Measurements from ENCODE around the gene COL17A1. TPM values are rescaled to one million over a fixed set of nuclear protein-coding genes. Genes with fewer than 3 reads are reported as not detected.

Gene COL17A1
- polyA plus RNA-seq, 1 donor (not counting 4 experiments of a cell fraction or from before 2014, with no cell fraction given) = 2,386 TPM

DNA sequence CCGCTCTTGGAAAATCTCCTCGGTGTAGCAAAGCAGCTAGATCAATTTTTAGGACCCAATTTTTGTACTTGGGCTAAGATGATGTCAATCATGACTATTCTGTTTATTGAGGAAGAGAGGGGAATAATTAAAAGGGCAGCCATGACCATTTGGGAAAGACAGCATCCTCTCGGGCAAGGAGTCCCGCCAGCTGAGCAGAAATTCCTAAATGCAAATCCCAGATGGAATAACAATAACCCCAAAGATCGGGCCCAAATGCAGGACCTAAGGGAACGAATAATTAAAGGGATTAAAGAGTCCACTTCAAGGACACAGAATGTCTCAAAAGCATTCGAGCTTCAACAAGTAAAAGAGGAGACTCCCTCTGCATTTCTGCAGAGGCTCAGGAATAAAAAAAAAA lies 18.7 kb downstream of the COL17A1 start:
- DNase-seq (ENCODE audit: low read depth, low spot score) (no peak), FAIRE-seq (no peak)
- Histone ChIP-seq H3K9me3 (ENCODE audit: control insufficient read depth, low read depth, low read length) (no peaks in the 10 kb centered on the region), H3K9me1 (ENCODE audit: control insufficient read depth, extremely low read depth, insufficient read depth, low read length) (no peaks in the 10 kb centered on the region), H3K9ac (ENCODE audit: control insufficient read depth, extremely low read depth, insufficient read depth, low read length) (no peak overlapping the region), H3K4me1 (ENCODE audit: control insufficient read depth, extremely low read depth, insufficient read depth, low read length) (no peaks in the 10 kb centered on the region), H4K20me1 (ENCODE audit: control insufficient read depth, extremely low read depth, insufficient read depth, low read length) (peaks cover 5% of the 10 kb centered on the region), H3K36me3 (ENCODE audit: control insufficient read depth in 2 of 2, extremely low read depth in 1 of 2, insufficient read depth in 2 of 2, low read length in 2 of 2) (peaks cover 60 to 70% of the 10 kb centered on the region in 2 experiments), H2AFZ (ENCODE audit: control insufficient read depth, low read length) (no peak overlapping the region), H3K4me3 (ENCODE audit: control insufficient read depth in 2 of 3, extremely low read depth in 1 of 3, insufficient read depth in 2 of 3, low read depth in 1 of 3, low read length in 3 of 3) (no peak overlapping the region), H3K79me2 (ENCODE audit: control insufficient read depth, insufficient read depth, low read length) (peaks cover 31% of the 10 kb centered on the region), H3K4me2 (ENCODE audit: control insufficient read depth, extremely low read depth, insufficient read depth, low read depth, low read length) (no peak overlapping the region), H3K27me3 (ENCODE audit: control insufficient read depth, extremely low read depth, insufficient read depth, low read length) (no peaks in the 10 kb centered on the region), H3K27ac (ENCODE audit: control insufficient read depth, insufficient read depth, low read length) (no peak overlapping the region)
- dilution Hi-C loops (cut with MboI; ENCODE audit: extremely low pct_ligation_motif_present, low sequenced_read_pairs) = no loop called here
- TF ChIP-seq, protein P1, sequence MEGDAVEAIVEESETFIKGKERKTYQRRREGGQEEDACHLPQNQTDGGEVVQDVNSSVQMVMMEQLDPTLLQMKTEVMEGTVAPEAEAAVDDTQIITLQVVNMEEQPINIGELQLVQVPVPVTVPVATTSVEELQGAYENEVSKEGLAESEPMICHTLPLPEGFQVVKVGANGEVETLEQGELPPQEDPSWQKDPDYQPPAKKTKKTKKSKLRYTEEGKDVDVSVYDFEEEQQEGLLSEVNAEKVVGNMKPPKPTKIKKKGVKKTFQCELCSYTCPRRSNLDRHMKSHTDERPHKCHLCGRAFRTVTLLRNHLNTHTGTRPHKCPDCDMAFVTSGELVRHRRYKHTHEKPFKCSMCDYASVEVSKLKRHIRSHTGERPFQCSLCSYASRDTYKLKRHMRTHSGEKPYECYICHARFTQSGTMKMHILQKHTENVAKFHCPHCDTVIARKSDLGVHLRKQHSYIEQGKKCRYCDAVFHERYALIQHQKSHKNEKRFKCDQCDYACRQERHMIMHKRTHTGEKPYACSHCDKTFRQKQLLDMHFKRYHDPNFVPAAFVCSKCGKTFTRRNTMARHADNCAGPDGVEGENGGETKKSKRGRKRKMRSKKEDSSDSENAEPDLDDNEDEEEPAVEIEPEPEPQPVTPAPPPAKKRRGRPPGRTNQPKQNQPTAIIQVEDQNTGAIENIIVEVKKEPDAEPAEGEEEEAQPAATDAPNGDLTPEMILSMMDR (optimal IDR thresholded peaks at IDR 0.05 in 1 of 3, IDR thresholded peaks at IDR 0.05 in 1 of 3, conservative IDR thresholded peaks at IDR 0.05 in 1 of 3; ENCODE audit: extremely low read depth in 1 of 3, insufficient read depth in 2 of 3, low read length in 3 of 3) = no peak
- TF ChIP-seq EZH2 (IDR thresholded peaks at IDR 0.05; ENCODE audit: low read length) = no peak

DNA sequence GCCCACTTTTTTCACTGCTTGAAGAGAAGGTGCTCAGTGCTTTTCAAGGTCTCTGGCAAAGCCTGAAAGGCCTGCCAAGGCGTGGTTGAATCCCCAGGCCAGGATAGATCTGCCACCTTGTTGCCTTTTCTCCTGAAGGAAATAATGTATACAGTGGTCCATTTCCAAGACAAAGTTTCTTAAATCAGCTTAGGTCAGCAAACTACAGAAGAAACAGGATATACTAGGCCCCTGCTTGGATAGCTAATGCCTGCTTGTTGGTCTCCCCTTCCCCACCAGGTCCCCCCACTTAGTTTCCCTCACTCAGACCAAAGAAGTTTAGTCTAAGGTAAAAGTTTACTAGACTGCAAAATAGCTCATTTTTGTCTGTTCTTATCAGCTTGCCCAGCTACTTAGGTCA lies 19.9 kb downstream of the COL17A1 start:
- DNase-seq (ENCODE audit: low read depth, low spot score) = no peak
- H3K9me1 ChIP-seq (ENCODE audit: control insufficient read depth, extremely low read depth, insufficient read depth, low read length) = no peaks in the 10 kb centered on the region
- no peak overlapping the region for H3K4me3 ChIP-seq (ENCODE audit: control insufficient read depth in 2 of 3, extremely low read depth in 1 of 3, insufficient read depth in 2 of 3, low read depth in 1 of 3, low read length in 3 of 3)
- H3K4me1 ChIP-seq (ENCODE audit: control insufficient read depth, extremely low read depth, insufficient read depth, low read length) = no peaks in the 10 kb centered on the region
- H3K9me3 ChIP-seq (ENCODE audit: control insufficient read depth, low read depth, low read length) = no peaks in the 10 kb centered on the region
- dilution Hi-C loops (cut with MboI; ENCODE audit: extremely low pct_ligation_motif_present, low sequenced_read_pairs) = no loop called here
- H3K36me3 ChIP-seq (ENCODE audit: control insufficient read depth in 2 of 2, extremely low read depth in 1 of 2, insufficient read depth in 2 of 2, low read length in 2 of 2) = peaks cover 58 to 70% of the 10 kb centered on the region in 2 experiments
- FAIRE-seq = no peak
- H3K27me3 ChIP-seq (ENCODE audit: control insufficient read depth, extremely low read depth, insufficient read depth, low read length) = no peaks in the 10 kb centered on the region
- no peak overlapping the region for H3K9ac ChIP-seq (ENCODE audit: control insufficient read depth, extremely low read depth, insufficient read depth, low read length)
- H3K4me2 ChIP-seq (ENCODE audit: control insufficient read depth, extremely low read depth, insufficient read depth, low read depth, low read length) = no peak overlapping the region
- H2AFZ ChIP-seq (ENCODE audit: control insufficient read depth, low read length) = no peak overlapping the region
- no peak for TF ChIP-seq EZH2 (IDR thresholded peaks at IDR 0.05; ENCODE audit: low read length)
- TF ChIP-seq, protein P1 (optimal IDR thresholded peaks at IDR 0.05 in 1 of 3, IDR thresholded peaks at IDR 0.05 in 1 of 3, conservative IDR thresholded peaks at IDR 0.05 in 1 of 3; ENCODE audit: extremely low read depth in 1 of 3, insufficient read depth in 2 of 3, low read length in 3 of 3) = no peak
- peaks cover 9% of the 10 kb centered on the region for H4K20me1 ChIP-seq (ENCODE audit: control insufficient read depth, extremely low read depth, insufficient read depth, low read length)
- no peak overlapping the region for H3K27ac ChIP-seq (ENCODE audit: control insufficient read depth, insufficient read depth, low read length)
- H3K79me2 ChIP-seq (ENCODE audit: control insufficient read depth, insufficient read depth, low read length) = peaks cover 19% of the 10 kb centered on the region
